NCI-H1436 (cell line): ENCODE results near the gene AGBL4.
"Not testable (repeated sequence)": the region's sequence is repeated elsewhere in the genome, so short reads cannot be mapped to it uniquely, and the experiment has no call there.

Experiments
- DNase-seq: peaks from one replicate; lab custom pipeline; 2025; lab: John Stamatoyannopoulos, UW

The AGBL4 gene

GRCh38 chr1:49306507-49307070 is 717.2 kb downstream of the AGBL4 start:
- no peak for DNase-seq

- DNase-seq, result not testable (repeated sequence)
Measured at GRCh38 chr1:49302400-49302799, 721.4 kb downstream of the AGBL4 start.

GRCh38 chr1:49298304-49298703 is 725.5 kb downstream of the AGBL4 start:
- DNase-seq, result no peak

DNA sequence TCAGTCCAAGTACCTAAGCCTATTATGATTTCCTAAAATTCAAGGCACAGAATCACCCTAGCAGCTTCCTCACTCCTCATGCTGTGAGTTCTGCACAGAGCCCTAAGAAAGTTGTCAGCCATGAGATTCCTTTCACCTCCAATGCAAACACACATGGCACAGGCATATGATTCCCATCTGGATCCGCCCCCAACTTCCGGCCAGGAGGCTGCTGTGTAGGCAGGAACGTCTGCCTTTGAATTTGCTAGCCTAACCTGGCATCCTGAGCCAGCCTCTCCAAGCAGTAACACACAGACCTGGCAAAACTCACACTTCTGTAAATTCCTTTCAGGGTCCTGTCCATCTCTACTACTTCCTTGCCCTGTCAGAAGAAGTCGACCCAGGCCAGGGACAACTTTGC is 726.0 kb downstream of the AGBL4 start:
- no peak for DNase-seq

DNA sequence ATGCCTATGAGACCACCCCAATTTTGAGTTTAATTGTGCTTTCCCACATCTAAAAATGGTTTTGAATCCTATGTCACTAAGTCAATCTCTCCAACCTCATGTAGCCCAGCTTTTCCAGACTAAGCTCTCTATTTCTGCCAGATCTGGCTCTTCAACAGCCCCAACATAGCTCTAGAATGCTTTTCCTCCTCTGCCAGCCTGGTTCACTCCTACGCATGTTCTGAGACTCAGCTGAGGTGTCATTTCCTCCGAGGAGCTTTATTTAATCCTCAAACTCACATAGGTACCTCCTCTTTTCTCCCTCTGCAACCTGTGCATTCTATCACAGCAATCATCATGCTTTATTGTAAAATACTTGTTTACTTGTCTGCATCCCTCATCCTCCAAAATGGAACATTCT is 729.2 kb downstream of the AGBL4 start:
- no peak for DNase-seq

DNA sequence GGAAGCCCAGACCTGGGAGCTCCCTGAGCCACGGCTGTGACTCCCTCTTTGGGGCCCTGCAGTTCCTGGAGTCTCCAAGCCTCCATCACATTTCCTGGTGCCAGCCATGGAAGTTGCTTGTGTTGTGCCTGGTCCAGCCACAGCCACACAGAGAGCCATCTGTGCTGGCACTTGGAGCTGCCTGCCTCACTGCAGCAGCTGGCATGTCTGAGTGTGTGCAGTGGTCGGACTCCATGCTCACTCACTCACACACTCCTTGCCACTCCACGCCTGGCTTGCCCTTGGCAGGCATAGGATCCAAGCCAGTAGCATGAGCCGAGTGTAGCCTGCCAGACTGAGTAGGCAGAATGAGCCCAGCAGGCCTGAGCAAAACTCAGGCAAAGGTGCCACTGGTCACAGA is 730.7 kb downstream of the AGBL4 start:
- no peak for DNase-seq

DNA sequence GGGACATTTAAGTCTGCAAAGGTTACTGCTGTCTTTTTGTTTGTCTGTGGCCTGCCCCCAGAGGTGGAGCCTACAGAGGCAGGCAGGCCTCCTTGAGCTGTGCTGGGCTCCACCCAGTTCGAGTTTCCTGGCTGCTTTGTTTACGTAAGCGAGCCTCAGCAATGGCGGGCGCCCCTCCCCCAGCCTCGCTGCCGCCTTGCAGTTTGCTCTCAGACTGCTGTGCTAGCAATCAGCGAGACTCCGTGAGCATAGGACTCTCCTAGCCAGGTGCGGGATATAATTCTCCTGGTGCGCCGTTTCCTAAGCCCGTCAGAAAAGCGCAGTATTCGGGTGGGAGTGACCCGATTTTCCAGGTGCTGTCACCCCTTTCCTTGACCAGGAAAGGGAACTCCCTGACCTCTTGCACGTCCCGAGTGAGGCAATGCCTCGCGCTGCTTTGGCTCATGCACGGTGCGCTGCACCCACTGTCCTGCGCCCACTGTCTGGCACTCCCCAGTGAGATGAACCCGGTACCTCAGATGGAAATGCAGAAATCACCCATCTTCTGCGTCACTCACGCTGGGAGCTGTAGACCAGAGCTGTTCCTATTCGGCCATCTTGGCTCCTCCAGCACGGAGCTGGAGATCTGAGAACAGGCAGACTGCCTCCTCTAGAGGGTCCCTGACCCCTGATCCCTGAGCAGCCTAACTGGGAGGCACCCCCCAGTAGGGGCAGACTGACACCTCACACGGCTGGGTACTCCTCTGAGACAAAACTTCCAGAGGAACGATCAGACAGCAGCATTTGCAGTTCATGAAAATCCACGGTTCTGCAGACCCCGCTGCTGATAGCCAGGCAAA is 766.3 kb downstream of the AGBL4 start:
- peak; percentile 1 for DNase-seq

- no peak for DNase-seq
Measured at GRCh38 chr1:49252917-49253316, 770.8 kb downstream of the AGBL4 start.

- no peak for DNase-seq
Measured at GRCh38 chr1:49251019-49251784, 772.6 kb downstream of the AGBL4 start.

DNA sequence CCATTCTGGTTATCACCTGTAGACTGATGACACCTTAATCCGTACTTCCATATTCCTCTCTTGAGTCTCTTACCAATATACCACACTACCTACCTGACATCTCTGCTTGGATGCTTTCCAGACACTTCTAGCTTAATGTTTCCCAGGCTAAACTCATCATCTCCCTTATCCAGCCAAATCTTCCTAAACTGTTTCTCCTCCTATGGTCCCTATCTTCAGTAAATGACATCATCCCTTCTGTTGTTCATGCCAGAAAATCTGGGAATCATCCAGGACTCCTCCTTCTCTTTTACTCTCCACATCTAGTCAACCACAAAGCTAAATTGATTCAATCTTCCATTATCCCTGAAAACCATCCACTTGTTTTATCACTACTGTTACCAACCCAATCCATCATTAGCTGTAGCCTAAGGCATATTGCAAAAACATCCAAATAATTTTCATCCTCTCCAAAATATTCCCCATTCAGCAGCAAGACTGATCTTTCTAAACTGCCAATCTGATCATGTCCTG is 783.0 kb downstream of the AGBL4 start:
- no peak for DNase-seq

DNA sequence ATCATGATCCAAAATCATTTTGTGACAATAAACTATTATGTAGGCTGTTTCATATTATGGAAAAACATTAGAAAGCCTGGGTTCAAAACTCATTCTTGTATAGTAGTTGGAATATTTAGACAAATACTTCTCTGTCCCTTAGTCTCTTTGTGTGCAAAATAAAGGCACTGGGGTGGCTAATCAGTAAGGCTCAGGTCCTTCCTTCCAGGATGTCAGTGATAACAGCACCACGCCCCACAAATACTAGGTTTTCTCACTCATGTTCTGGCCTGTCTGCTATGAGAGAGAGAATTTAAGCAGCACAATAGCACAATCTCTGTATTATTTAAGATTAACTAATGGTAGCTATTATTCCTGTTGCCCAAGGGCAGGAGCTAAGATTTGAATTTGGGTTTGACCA is 788.8 kb downstream of the AGBL4 start:
- no peak for DNase-seq

DNA sequence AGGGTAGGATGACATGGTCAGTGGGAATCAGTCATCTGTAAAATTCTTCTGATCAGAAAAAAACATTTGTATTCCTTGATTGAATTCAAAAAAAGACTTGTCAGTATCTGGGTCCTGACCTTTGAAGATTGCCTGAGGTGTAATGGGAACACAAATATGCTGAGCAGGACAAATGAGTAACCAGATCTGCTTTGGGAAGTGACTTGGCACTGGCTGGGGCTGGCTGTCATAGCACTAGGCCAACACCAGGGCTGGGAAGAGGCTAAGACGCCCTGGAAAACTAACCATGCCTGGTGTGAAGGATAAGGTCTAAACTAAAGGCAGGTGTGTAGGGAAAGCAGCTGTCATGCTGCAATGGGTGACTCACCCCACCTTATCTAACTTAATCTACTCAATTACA is 794.2 kb downstream of the AGBL4 start:
- DNase-seq, result no peak

DNA sequence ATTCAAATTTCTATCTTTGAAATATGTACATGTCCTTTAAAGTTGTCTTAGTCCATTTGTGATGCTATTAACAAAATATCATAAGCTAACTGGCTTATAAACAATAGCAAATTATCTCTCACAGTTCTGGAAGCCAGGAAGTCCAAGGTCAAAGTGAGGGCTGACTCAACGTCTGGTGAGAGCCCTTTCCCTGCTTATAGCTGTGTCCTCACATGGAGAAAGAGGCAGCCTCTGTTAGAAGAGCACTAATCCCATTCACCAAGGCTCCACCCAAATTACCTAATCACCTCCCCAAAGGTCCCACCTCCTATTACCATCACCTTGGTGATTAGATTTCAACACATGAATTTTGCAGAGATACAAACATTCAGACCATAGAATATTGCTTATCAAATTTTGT is 797.0 kb downstream of the AGBL4 start:
- DNase-seq, result no peak

GRCh38 chr1:49225464-49225863 is 798.3 kb downstream of the AGBL4 start:
- DNase-seq, result no peak

DNA sequence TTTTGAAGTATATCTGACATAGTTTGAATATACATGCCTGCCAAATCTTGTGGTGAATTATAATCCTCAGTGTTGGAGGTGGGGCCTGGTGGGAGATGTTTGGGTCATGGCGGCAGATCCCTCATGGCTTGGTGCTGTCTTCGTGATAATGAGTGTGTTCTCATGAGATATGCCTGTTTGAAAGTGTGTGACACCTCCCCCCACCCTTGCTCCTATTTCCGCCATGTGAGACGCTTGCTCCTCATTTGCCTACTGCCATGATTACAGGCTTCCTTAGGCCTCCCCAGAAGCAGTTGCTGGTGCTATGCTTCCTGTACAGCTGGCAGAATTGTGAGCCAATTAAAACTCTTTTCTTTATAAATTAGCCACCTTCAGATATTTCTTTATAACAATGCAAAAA is 810.5 kb downstream of the AGBL4 start:
- DNase-seq, result no peak

- DNase-seq, result no peak
Measured at GRCh38 chr1:49208712-49209111, 815.0 kb downstream of the AGBL4 start.

DNA sequence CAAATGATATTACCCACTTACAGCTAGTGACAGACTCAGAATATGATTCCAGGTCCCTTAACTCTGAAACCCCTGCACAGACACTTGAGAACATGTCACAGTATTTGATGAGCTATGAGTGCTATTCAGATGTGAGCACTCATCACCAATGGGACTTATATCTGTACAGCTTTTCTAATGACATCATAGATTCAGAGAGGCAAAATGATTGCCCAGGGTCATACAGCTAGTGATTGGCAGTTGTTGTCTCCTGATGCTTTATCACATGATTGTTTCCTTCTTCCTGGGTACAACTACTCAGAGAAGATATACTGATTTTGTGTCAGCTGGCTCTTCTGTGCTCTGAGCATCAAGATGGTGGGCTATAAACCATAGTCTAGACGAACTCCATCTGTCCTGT is 819.0 kb downstream of the AGBL4 start:
- no peak for DNase-seq

DNA sequence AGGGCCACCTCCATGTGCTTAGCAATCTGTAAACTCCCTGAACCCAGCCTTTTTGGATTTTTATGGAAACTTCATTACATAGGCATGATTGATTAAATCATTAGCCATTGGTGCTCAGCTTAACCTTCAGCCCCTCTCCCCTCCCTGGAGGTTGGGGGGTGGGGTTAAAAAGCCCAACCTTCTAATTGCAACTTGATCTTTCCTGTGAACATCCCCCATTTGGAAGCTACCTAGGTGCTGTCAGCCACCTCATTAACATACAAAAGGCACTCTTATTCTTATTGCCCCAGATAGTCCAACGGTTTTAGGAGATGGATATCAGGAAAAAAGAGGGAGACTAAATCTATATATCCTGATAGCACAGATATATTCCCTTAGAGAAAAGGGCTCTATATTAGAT is 823.0 kb downstream of the AGBL4 start:
- DNase-seq, result no peak

DNA sequence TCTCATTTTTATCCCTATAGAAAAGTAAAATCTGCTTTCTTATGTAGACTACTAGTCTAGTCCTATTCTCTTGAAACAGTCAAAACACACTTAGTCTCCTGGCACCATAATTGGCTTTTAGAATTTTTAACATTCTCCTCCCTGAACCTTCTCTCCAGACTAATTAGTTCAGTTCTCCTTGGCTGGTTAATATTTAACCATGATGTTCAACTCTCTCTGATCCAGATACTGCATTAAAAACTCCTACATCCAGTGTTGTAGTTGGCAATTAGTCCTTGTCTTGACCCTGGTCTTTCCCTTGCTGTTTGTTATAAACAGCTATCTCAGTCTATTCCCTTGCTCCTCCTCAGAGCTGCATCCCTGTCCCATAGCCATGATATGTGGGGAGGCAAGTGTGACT is 824.2 kb downstream of the AGBL4 start:
- DNase-seq, result no peak

DNA sequence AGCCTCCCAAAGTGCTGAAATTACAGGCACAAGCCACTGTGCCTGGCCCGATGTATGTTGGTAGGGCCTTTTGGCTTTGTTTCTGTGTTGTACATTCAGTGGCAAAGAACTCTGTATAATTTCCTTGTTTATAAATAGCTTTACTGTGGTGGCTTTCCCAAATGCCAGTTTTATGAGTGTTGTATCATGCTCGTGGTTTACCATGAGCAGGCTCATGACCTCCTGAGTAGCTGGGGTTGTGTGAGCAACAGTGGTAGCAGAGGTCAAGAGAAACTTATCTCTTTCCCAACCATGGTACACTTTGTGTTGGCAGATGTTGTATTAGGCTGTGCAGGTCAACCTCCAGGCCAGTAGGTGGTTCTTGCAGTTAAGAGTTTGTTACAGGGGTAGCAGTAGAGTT is 826.7 kb downstream of the AGBL4 start:
- no peak for DNase-seq

DNA sequence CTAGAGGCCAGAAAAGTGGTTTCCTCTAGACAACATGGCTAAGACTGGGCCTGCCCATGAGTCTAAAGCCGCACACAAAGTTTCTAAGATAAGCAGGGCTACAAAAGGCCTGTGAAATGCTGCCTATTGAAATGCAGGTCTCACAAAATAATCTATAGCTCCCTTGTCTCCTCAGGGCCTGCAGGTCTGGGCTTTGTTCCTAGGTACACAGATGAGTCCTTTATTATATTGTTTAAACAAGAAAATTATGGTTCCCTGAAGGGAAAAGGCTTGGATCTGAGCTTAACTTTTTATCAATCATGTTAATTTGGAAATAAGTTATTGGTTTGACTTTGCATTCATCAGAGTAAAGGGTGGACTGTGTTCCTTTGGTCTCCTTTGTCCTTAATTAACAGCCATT is 833.6 kb downstream of the AGBL4 start:
- no peak for DNase-seq

DNA sequence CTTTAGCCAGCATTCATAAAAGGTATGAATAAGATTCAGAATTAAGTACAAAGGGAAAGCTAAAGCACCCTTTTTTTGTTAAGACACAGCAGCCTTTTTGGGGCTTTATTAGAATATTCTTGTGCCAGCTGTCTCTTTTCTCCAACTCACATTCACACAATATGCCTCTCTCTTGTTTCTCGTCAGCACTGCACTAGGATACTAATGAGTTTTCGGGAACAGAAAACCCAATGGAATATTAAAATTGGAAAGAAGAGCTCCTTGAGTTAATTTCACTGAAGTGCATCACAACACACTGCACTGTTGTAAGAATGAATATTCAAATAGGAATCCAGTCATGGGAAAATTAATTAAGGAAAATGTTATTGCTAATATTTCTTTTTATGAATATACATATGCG is 836.7 kb downstream of the AGBL4 start:
- no peak for DNase-seq

DNA sequence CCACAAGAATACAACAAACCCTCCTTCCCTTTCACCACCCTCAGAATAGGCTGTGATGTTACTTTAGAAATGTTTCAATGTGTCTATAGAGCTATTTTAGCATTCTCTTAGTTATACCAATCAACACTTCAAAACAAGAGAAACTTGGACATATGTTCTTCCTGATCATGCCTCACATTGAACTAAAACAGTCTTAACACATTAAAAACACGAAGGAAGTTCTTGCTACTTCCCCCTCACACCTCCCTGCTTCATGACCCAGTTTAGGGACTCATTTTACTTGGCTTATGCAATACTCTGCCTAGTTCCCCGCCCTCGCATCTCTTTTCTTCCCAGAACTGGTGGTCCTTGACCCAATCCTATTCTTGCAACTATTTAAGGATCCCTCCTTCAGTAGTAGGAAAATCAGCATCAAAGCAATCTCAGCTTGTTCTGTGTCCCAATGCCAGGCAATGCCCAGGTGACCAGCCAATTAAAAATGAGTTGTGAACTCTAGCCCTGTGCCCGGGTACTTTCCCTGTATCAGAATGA is 838.2 kb downstream of the AGBL4 start:
- no peak for DNase-seq
